Mucosa of rectum (tissue), 2 donors: Measurements from ENCODE around the gene C1QTNF12.
A peak's percentile ranks its signal among the peaks of the same experiment; 100 is the strongest.

Experiments
- H3K27ac ChIP-seq, 2 donors: one replicate each; pipeline ENCODE4 v1.7.0; 2013; ENCODE audit warnings: inconsistent platforms in 2 of 2, low read depth in 2 of 2, low read length in 2 of 2
- H3K27me3 ChIP-seq, 2 donors: one replicate each; pipeline ENCODE4 v1.7.0; 2013; ENCODE audit warnings: low read length in 2 of 2; ENCODE audit not compliant: control insufficient read depth in 2 of 2, insufficient read depth in 2 of 2
- H3K36me3 ChIP-seq, 2 donors: one replicate each; pipeline ENCODE4 v1.7.0; 2013; ENCODE audit warnings: low read length in 2 of 2; ENCODE audit not compliant: control insufficient read depth in 2 of 2, insufficient read depth in 2 of 2
- H3K4me1 ChIP-seq, 2 donors: one replicate each; pipeline ENCODE4 v1.7.0; 2013; ENCODE audit warnings: low read length in 2 of 2, mild to moderate bottlenecking in 1 of 2; ENCODE audit not compliant: control insufficient read depth in 2 of 2, insufficient read depth in 2 of 2
- H3K4me3 ChIP-seq, 2 donors: one replicate each; pipeline ENCODE4 v1.7.0; 2013; ENCODE audit warnings: low read length in 2 of 2
- H3K9ac ChIP-seq, 2 donors: one replicate each; pipeline ENCODE4 v1.7.0; 2013; ENCODE audit warnings: low read length in 2 of 2, low read depth in 1 of 2, mild to moderate bottlenecking in 1 of 2
- H3K9me3 ChIP-seq, 2 donors: one replicate each; pipeline ENCODE4 v1.7.0; 2013; ENCODE audit warnings: low read length in 2 of 2; ENCODE audit not compliant: control insufficient read depth in 2 of 2
- donor health status: healthy.
- donor health status: Normal muscosa, but diverticular disease.

The C1QTNF12 gene

DNA sequence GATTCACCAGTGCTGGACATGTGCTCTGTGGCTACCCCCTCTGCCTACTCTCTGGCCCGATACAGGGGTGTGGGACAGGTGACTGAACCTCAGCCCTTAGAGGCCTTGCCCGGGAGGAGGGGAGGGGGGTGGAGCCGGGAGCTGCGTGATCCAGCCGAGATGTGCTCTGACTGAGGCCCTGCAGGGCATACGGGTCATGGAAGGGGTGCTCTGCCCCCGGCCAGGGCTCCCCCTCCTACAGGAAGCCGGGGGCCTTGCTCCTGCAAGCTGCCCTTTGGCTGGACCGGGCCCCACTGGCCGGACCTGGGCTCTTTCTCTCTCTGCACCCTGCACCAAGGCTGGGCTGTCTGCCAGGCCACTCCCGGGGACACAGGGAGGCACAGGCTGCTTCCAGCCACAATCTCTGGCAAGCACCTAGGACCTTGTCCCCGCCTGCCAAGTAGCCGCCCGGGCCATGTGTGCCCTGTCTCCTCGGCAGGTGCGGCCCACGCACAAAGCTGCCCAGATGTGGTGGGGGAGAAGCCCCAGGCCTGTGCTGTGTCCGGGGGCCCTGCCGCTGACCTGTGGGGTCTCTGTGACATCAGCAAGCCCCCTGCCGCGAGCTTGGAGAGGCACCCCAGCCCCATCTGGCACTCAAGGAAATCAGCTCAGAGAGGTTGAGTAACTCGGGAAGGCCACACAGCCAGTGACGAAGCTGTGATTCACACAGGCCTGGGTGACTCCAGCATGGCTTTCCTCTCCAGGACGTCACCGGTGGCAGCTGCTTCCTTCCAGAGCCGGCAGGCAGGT lies 35.2 kb upstream of the C1QTNF12 start:
- Histone ChIP-seq H3K27ac (peak overlapping the region; percentile 48 to 77), H3K36me3 (no peaks in the 10 kb centered on the region), H3K9ac (peak overlapping the region in 1 of 2 donors; percentile 57)

DNA sequence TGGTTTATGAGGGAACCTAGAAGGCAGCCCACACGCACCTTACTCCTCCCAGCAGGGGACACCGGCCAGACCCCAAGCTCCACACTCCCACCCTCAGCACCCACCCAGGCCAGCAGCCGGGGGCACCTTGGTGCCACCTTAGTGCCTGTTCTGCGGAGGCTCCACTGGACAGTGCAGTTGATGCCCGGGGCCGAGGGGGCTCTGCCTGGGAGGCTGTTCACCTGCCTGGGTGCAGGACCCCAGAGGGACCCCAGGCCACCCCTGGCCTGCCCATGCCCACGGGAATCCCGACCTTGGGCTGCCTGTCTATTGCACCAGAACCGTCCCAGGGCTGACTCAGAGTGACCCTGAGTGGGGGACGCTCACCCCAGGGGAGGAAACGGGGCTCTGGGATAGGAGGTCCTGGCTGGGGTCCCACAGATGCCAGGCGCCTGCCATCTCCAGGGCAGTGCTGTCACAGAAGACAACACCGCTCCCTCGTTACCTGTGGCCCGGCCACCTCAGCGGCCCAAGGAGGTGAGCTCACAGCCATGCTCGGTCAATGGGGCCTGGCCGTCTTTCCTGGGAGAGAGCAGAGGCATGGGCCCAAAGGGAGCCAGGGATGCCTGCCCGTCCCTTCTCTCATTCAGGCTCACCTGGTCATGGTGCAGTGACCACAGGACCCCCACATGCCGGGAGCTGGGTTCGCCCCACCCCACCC lies 34.4 kb upstream of the C1QTNF12 start:
- Histone ChIP-seq H3K36me3 (no peaks in the 10 kb centered on the region), H3K4me1 (peaks cover 16 to 21% of the 10 kb centered on the region in 2 donors), H3K9ac (no peak overlapping the region), H3K27me3 (peaks cover 0 to 5% of the 10 kb centered on the region in 2 donors), H3K9me3 (no peaks in the 10 kb centered on the region), H3K27ac (peak overlapping the region; percentile 48 to 77), H3K4me3 (no peak overlapping the region)

More for the DNA sequence above, 35.2 kb upstream of the C1QTNF12 start:
- Histone ChIP-seq H3K4me1 (peaks cover 16 to 21% of the 10 kb centered on the region in 2 donors), H3K4me3 (no peak overlapping the region), H3K9me3 (no peaks in the 10 kb centered on the region), H3K27me3 (peaks cover under 1 to 13% of the 10 kb centered on the region in 2 donors)

DNA sequence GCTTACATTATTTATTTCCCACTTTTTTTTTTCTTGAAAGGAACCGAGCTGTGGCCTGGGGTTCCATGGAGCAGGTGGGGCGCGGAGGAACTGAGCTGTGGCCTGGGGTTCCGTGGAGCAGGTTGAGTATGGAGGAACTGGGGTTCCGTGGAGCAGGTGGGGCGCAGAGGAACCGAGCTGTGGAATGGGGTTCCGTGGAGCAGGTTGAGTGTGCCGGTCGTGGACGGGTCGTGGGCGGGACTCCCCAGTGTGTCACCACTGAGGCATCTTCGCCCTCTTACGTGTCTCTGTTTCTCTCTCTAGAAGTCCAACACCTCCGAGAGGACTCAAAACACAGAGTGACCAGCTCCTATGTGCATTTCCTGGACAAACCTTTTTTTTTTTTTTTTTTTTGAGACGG lies 32.5 kb upstream of the C1QTNF12 start:
- no peak overlapping the region for H3K9ac ChIP-seq
- H3K36me3 ChIP-seq: no peaks in the 10 kb centered on the region

DNA sequence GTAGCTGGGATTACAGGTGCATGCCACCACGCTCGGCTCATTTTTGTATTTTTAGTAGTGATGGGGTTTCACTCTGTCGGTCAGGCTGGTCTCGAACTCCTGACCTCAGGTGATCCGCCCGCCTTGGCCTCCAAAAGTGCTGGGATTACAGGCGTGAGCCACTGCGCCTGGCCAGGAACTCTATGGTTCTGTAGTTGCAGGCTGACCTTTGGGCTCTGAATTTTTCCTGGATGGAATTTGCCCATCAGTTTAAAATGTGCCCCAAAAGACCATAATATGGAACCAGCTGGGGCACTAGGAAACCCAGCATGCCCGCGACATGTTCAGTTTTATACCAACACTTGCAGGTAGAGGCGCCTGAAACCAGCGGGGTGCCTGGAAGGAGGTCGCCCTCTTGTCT lies 32.1 kb upstream of the C1QTNF12 start:
- Histone ChIP-seq H3K9me3 (no peaks in the 10 kb centered on the region), H3K36me3 (no peaks in the 10 kb centered on the region), H3K27ac (no peak overlapping the region), H3K4me1 (peaks cover 15 to 20% of the 10 kb centered on the region in 2 donors), H3K9ac (no peak overlapping the region), H3K27me3 (no peaks in the 10 kb centered on the region), H3K4me3 (no peak overlapping the region)

More for the DNA sequence above, 32.5 kb upstream of the C1QTNF12 start:
- H3K27ac ChIP-seq: no peak overlapping the region
- no peaks in the 10 kb centered on the region for H3K9me3 ChIP-seq
- H3K27me3 ChIP-seq: no peaks in the 10 kb centered on the region
- no peak overlapping the region for H3K4me3 ChIP-seq
- peaks cover 16 to 20% of the 10 kb centered on the region in 2 donors for H3K4me1 ChIP-seq

DNA sequence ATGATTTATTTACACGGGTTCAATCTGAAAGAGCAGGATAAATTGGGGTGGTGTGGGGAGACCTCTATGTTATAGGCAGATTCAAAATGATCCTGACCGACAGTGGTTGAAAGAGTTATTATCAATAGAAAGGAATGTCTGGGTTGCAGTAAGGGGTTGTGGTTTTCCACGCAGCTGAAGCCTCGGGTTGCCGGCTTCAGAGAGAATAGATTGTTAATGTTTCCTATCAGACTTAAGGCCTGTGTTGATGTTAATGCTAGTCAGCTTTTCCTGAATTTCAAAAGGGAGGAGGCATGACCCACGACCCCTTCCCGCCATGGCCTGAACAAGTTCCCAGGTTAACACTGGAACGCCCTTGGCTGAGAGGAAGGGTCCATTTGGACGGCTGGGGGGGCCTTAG lies 29.3 kb upstream of the C1QTNF12 start:
- no peak overlapping the region for H3K27ac ChIP-seq
- H3K4me3 ChIP-seq: no peak overlapping the region
- H3K9me3 ChIP-seq: no peaks in the 10 kb centered on the region
- peaks cover 0 to 2% of the 10 kb centered on the region in 2 donors for H3K36me3 ChIP-seq
- H3K4me1 ChIP-seq: peaks cover 19 to 26% of the 10 kb centered on the region in 2 donors
- H3K9ac ChIP-seq: no peak overlapping the region
- no peaks in the 10 kb centered on the region for H3K27me3 ChIP-seq

DNA sequence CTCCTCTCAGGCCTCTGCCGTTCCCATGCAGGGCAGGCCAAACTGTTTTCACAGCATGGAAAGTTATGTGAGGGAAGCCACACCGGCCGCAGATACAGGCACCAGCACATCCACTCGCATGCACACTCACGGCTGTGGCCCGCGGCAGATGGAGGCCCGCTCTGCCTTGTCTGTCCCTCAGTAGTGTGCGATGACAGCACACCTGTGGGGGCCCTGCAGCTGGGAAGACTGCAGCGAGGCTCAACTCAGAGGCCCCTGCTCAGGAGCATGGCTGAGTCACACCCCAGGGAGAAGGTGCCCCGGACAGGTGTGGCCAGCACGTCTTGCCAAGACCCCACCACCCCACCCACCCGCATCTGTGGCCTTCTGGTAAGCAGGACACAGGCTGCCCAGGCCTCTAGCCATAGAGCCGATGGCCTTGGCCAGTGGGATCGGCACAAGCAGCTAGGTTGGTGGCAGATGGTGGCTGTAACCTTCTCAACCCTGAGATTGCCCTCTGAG lies 28.5 kb upstream of the C1QTNF12 start:
- Histone ChIP-seq H3K9me3 (no peaks in the 10 kb centered on the region), H3K27me3 (no peaks in the 10 kb centered on the region), H3K27ac (no peak overlapping the region), H3K9ac (no peak overlapping the region), H3K4me3 (peak overlapping the region in 1 of 2 donors; percentile 76), H3K36me3 (peaks cover 0 to 4% of the 10 kb centered on the region in 2 donors), H3K4me1 (peaks cover 21 to 29% of the 10 kb centered on the region in 2 donors)

DNA sequence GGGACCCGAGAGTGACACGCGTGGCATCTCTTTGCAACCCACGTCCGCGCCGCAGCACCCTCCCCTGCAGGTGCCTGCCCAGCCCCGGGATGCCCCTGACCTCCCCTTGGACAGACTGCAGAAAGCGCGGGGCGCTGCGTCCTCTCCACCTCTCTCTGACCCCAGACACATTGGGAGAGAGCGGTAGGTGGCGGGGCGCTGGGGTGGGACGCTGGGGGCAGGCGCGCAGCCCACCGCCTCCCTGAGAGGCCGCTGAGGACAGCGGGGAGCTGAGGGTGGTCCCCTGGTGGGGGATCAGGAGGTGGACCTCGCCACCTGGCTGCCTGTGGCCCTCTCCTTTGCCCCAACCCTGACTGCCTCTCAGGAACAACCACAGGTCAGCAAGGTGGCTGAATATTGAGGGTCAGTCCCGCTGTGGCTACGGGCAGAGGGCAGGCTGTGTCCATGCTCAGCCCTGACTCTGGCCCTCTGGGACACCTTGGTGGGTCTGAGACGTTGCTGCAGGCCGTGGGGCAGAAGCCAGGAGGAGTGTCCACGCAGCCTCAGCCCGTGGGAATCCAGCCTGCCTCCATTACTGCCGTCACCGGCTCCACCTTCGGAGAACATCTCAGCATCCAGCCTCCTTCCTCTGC lies 27.9 kb upstream of the C1QTNF12 start:
- Histone ChIP-seq H3K9me3 (no peaks in the 10 kb centered on the region), H3K36me3 (peaks cover 0 to 4% of the 10 kb centered on the region in 2 donors), H3K27ac (peak overlapping the region; percentile 38 to 47), H3K4me1 (peaks cover 21 to 29% of the 10 kb centered on the region in 2 donors), H3K9ac (peak overlapping the region; percentile 24 to 70), H3K27me3 (no peaks in the 10 kb centered on the region), H3K4me3 (peak overlapping the region; percentile 71 to 76)

DNA sequence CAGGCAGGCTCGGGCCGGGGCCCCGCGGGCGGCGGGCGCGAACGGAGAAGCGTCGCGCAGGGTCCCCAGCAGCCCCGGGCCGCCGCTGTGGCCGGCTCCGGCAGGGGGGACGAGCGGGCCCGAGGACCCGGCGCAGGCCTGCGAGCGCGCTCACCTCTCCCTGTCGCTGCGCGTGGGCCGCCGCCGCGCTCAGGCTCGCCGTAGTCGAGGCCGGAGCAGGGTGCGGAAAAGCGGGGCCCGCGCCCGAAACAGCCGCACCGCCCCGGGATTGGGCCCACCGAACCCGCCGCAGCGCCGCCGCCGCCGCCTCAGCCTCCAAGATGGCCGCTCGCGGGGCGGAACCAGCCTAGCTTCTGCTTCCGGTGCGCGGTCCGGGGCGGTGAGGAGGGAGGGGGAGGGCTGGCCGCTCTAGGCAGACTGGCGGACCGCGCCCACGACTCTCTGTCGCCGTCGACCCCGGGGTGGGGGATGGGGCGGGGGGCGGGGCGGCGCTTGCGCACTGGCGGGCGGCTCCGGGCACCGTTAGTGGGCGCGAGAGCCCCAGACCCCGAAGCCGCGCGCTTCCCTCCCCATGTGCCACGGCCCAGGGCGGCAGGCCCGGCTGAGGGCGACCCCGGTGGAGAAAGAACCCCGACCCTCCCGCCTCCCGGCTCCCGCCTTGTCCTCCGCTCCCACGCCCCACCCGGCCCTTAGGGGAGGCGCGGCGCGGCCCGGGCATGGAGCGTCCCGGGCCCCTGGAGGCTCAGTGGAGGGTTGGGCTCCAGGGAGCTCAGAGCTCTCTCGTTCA lies 27.2 kb upstream of the C1QTNF12 start, which contains the start of gene UBE2J2:
TSS of gene UBE2J2 (minus strand) at position 343 of the 787 bp plus-strand sequence. CDS start 5,862 bp downstream, outside the sequence.
- Histone ChIP-seq H3K27ac (peak within 1 kb of the TSS; percentile 75 to 80), H3K4me1 (peaks cover 21 to 29% of the 10 kb centered on the region in 2 donors), H3K9me3 (no peaks in the 10 kb centered on the region)

DNA sequence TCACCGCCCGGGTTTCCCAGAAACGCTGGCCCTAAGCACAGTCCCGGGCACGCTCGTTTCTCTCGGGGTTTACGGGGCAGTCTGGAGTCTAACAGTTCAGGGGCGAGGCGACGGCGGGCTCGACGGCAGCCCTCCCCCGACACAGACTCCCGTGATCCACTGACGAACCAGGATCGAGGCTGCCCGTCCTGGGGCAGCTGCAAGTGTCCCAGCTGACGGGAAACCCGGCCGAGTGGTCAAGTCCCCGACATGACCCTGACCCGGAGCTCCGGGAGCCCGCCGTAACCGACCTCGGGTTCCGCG lies 26.6 kb upstream of the C1QTNF12 start:
- Histone ChIP-seq H3K4me3 (peak overlapping the region; percentile 78 to 87), H3K27ac (peak overlapping the region; percentile 75 to 80), H3K4me1 (peaks cover 21 to 29% of the 10 kb centered on the region in 2 donors), H3K9me3 (no peaks in the 10 kb centered on the region), H3K36me3 (peaks cover 0 to 4% of the 10 kb centered on the region in 2 donors), H3K9ac (peak overlapping the region; percentile 90 to 93), H3K27me3 (no peaks in the 10 kb centered on the region)

More for the DNA sequence above, 27.2 kb upstream of the C1QTNF12 start, which contains the start of gene UBE2J2:
- H3K36me3 ChIP-seq: peaks cover 0 to 4% of the 10 kb centered on the region in 2 donors
- H3K9ac ChIP-seq: peak within 1 kb of the TSS; percentile 90 to 93
- peak within 1 kb of the TSS; percentile 78 to 87 for H3K4me3 ChIP-seq
- no peaks in the 10 kb centered on the region for H3K27me3 ChIP-seq
